ENCODE data around the gene GLIPR1L2. TPM values are rescaled to one million over a fixed set of nuclear protein-coding genes. Genes with fewer than 3 reads are reported as not detected.
"Not testable (repeated sequence)": the region's sequence is repeated elsewhere in the genome, so short reads cannot be mapped to it uniquely, and the experiment has no call there.

Gene GLIPR1L2
- 1 to 10 TPM in 1 of 6 experiments, under 1 TPM in 5; 0.24 to 1.0 (median 0.32) TPM for total RNA-seq
- long read RNA-seq, result 0 reads

DNA sequence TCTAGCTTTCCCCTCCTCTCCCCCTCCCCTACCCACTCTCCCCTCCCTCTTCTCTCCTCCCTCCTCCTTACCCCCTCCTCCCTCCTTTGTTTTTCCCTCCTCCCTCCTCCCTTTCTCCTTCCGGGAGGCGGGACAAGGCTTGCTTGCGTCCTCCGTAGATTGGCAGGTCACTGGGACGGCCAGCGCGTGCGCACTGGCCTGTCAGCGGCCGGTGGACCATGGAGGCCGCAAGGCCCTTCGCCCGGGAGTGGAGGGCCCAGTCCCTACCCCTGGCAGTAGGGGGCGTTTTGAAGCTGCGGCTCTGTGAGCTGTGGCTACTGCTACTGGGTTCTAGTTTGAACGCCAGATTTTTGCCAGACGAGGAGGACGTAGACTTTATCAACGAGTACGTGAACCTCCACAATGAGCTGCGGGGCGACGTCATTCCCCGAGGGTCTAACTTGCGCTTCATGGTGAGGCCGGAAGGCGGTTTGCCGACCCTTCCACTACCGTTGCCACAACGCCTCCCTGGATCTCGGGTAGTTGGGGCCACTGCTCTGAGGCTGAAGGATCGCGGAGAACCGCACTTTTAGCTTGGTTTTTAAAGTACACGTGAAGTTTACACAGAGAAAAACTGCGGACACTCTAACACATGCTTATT is at the start of gene GLIPR1L2:
Gene GLIPR1L2, plus strand, starts transcription at position 191 of the 640 bp plus-strand sequence. Its CDS starts 28 bp downstream, at position 219.
- peak; percentile 99 to 100 (median 99) for ATAC-seq
- Histone ChIP-seq H3K27me3 (no peaks in the 10 kb centered on the region), H3K36me3 (no peaks in the 10 kb centered on the region), H3K27ac (peak within 1 kb of the TSS; percentile 89 to 91 (median 89)), H3K4me1 (peaks cover 0 to 7% (median 2%) of the 10 kb centered on the region in 4 donors), H3K4me3 (peak within 1 kb of the TSS; percentile 47 to 68 (median 61)), H3K9me3 (no peaks in the 10 kb centered on the region)
- intact Hi-C loops (cut with DNase I), result no loop called here
- WGBS (ENCODE audit: insufficient coverage, low coverage, low lambda C conversion rate, missing lambda C conversion rate), result 0% methylated on average over 30 of the region's 36 CpGs
- TF ChIP-seq, protein P1, sequence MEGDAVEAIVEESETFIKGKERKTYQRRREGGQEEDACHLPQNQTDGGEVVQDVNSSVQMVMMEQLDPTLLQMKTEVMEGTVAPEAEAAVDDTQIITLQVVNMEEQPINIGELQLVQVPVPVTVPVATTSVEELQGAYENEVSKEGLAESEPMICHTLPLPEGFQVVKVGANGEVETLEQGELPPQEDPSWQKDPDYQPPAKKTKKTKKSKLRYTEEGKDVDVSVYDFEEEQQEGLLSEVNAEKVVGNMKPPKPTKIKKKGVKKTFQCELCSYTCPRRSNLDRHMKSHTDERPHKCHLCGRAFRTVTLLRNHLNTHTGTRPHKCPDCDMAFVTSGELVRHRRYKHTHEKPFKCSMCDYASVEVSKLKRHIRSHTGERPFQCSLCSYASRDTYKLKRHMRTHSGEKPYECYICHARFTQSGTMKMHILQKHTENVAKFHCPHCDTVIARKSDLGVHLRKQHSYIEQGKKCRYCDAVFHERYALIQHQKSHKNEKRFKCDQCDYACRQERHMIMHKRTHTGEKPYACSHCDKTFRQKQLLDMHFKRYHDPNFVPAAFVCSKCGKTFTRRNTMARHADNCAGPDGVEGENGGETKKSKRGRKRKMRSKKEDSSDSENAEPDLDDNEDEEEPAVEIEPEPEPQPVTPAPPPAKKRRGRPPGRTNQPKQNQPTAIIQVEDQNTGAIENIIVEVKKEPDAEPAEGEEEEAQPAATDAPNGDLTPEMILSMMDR (IDR thresholded peaks at IDR 0.05), result peak; percentile 76 to 90 (median 84)
- peak; percentile 75 for TF ChIP-seq POLR2A (IDR thresholded peaks at IDR 0.05)
- DNase-seq, result peak; percentile 95 to 98 (median 97)

DNA sequence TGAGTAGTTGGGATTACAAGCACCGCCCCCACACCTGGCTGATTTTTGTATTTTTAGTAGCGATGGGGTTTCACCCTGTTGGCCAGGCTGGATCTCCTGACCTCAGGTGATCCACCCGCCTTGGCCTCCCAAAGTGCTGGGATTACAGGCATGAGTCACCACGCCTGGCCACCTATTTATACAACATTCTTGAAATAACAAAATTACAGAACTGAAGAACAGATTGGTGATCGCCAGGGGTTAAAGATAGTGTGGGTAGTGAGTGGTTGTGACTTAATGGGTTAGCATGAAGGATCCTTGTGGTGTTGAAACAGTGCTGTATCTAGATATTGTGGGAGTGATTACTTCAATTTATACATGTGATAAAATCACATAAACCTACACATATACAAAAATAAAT is 49.0 kb upstream of the GLIPR1L2 start:
- no peak for TF ChIP-seq POLR2A (IDR thresholded peaks at IDR 0.05)
- TF ChIP-seq, protein P1 (IDR thresholded peaks at IDR 0.05), result no peak
- intact Hi-C loops (cut with DNase I), result no loop called here
- H3K27ac ChIP-seq, result no peak overlapping the region

DNA sequence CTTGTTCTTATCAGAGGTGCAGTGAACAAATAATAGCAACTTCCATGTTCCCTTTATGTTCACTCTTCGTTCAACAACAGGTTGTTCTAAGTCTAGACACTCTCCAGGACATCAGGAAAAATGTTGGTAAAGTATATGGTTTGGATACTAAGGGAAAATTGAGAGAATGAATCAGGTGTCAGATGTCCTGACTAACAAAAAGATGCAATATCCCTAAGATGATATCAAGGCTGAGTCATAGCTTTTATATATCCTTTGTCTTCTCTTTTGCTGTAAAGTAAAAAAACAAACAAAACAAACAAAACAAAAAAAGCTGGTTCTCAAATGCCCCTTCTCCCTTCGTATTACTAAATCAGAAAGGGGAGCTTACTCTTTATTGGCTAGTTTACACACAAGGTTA is 45.4 kb upstream of the GLIPR1L2 start:
- WGBS (ENCODE audit: insufficient coverage, low coverage, low lambda C conversion rate, missing lambda C conversion rate), result 76% methylated on average over 2 of the region's 2 CpGs
- no peak overlapping the region for H3K27ac ChIP-seq
- TF ChIP-seq POLR2A (IDR thresholded peaks at IDR 0.05), result no peak
- TF ChIP-seq, protein P1 (IDR thresholded peaks at IDR 0.05), result no peak
- intact Hi-C loops (cut with DNase I), result no loop called here
- DNase-seq (no peak), ATAC-seq (no peak)
- H3K4me3 ChIP-seq, result no peak overlapping the region
- no peaks in the 10 kb centered on the region for H3K4me1 ChIP-seq
- H3K27me3 ChIP-seq, result no peaks in the 10 kb centered on the region
- no peaks in the 10 kb centered on the region for H3K9me3 ChIP-seq
- H3K36me3 ChIP-seq, result no peaks in the 10 kb centered on the region

More for the DNA sequence above, 49.0 kb upstream of the GLIPR1L2 start:
- H3K9me3 ChIP-seq, result no peaks in the 10 kb centered on the region
- H3K4me3 ChIP-seq, result no peak overlapping the region
- H3K4me1 ChIP-seq, result no peaks in the 10 kb centered on the region
- no peaks in the 10 kb centered on the region for H3K36me3 ChIP-seq
- no peak for DNase-seq
- no peak for ATAC-seq
- H3K27me3 ChIP-seq, result no peaks in the 10 kb centered on the region
- 96% methylated on average over 5 of the region's 5 CpGs for WGBS (ENCODE audit: insufficient coverage, low coverage, low lambda C conversion rate, missing lambda C conversion rate)

DNA sequence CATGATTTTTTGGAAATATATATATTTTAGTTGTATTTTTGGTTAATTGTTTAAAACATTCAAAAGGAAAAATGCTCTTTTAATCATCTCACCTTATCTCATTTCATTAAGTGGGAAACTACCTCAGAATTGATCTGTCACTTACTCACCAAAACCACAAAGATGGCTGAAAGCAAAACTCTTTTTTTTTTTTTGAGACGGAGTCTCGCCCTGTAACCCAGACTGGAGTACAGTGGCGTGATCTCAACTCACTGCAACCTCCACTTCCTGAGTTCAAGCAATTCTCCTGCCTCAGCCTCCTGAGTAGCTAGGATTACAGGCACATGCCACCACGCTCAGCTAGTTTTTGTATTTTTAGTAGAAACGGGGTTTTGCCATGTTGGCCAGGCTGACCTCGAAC is 44.7 kb upstream of the GLIPR1L2 start:
- WGBS (ENCODE audit: insufficient coverage, low coverage, low lambda C conversion rate, missing lambda C conversion rate), result 79% methylated on average over 6 of the region's 6 CpGs
- H3K36me3 ChIP-seq; intact Hi-C loops (cut with DNase I); H3K27ac ChIP-seq; H3K27me3 ChIP-seq; H3K4me1 ChIP-seq; DNase-seq; H3K9me3 ChIP-seq; H3K4me3 ChIP-seq; ATAC-seq: not testable (repeated sequence)

DNA sequence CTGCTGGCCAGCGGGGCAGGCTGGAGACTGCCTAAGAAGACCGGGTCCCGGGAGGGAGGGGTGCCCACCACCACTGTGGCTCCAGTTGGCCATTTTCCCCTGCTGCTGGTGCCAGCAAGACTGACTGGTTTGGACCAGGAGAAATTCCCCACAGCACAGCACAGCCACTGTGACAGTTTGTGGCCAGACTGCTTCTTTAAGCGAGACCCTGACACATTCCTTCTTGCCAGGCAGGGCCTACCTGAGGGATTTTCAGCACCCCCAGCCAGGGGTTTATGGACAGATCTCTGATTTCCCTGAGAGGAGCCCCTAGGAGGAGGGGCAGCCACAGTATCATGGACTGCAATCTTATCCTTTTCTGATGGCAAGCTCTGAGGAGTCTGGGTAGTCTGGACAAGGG is 40.9 kb upstream of the GLIPR1L2 start:
- 100% methylated on average over 2 of the region's 4 CpGs for WGBS (ENCODE audit: insufficient coverage, low coverage, low lambda C conversion rate, missing lambda C conversion rate)
- ATAC-seq (no peak), DNase-seq (no peak)
- H3K4me3 ChIP-seq, result no peak overlapping the region
- H3K4me1 ChIP-seq, result no peaks in the 10 kb centered on the region
- H3K27ac ChIP-seq, result no peak overlapping the region
- H3K27me3 ChIP-seq, result no peaks in the 10 kb centered on the region
- intact Hi-C loops (cut with DNase I), result no loop called here
- TF ChIP-seq, protein P1 (IDR thresholded peaks at IDR 0.05), result no peak
- TF ChIP-seq POLR2A (IDR thresholded peaks at IDR 0.05), result no peak
- H3K36me3 ChIP-seq, result no peaks in the 10 kb centered on the region
- no peaks in the 10 kb centered on the region for H3K9me3 ChIP-seq
